ENCODE data around the gene MACROD1. TPM values are rescaled to one million over a fixed set of nuclear protein-coding genes. Genes with fewer than 3 reads are reported as not detected.
A peak's percentile ranks its signal among the peaks of the same experiment; 100 is the strongest.

MACROD1 gene
- total and polyA plus RNA-seq, 9 of the 15 experiments (the other 6 are each of a cell fraction or from before 2014, with no cell fraction given): 1.1 to 60.0 (median 26.4) TPM

DNA sequence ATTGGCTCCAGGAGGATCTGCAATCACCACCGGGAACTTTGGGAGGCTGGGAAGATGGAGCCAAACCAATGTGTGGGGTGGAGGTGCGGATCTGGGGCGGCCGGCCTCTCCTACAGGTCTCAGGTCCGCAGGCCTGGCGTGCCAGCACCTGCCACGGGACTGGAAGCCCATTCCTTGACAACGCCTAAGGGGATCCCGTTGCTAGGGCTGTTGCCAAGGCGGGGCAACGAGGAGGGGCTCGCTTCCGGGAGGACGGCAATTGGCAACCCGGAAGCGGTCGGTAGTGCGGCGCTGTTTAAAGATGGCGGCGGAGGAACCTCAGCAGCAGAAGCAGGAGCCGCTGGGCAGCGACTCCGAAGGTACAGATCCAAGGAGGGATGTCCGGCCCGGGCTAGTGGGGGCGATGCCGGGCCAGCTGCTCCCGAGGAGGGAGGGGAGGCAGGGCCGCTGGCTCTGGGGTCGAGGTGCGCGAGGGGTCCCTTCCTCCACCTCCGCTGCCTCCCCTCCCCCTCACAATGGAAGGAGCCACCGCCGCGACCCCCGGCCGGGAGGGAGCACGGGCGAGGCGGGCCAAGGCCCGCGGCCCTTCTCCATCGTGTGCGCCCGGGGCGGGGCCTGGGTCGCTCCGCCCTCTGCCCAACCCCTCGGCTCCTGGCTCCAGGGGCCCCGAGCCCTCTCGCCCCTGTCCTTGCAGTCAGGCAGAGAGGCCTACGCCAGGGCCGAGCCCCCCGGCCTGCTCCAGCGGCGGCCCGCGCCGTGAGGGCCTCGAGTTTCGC is 179.6 kb downstream of the MACROD1 start, which contains the start of gene OTUB1 (continued):
- TF ChIP-seq NFIX (CRISPR knock-in tag; IDR thresholded peaks at IDR 0.05; ENCODE audit: low read depth): no peak
- no peak for TF ChIP-seq CBFB (CRISPR knock-in tag; IDR thresholded peaks at IDR 0.05)
- no peak for TF ChIP-seq GTF2A2 (tag; IDR thresholded peaks at IDR 0.05)
- TF ChIP-seq ZFP36 (IDR thresholded peaks at IDR 0.05; ENCODE audit: low read depth, low read length, partially characterized antibody): no peak
- TF ChIP-seq MCM2 (IDR thresholded peaks at IDR 0.05; ENCODE audit: low read depth): no peak
- TF ChIP-seq, protein P1, sequence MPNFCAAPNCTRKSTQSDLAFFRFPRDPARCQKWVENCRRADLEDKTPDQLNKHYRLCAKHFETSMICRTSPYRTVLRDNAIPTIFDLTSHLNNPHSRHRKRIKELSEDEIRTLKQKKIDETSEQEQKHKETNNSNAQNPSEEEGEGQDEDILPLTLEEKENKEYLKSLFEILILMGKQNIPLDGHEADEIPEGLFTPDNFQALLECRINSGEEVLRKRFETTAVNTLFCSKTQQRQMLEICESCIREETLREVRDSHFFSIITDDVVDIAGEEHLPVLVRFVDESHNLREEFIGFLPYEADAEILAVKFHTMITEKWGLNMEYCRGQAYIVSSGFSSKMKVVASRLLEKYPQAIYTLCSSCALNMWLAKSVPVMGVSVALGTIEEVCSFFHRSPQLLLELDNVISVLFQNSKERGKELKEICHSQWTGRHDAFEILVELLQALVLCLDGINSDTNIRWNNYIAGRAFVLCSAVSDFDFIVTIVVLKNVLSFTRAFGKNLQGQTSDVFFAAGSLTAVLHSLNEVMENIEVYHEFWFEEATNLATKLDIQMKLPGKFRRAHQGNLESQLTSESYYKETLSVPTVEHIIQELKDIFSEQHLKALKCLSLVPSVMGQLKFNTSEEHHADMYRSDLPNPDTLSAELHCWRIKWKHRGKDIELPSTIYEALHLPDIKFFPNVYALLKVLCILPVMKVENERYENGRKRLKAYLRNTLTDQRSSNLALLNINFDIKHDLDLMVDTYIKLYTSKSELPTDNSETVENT (CRISPR knock-in tag; IDR thresholded peaks at IDR 0.05): no peak; the same call in 1 of the 2 replicates
- TF ChIP-seq HSF4 (CRISPR knock-in tag; IDR thresholded peaks at IDR 0.05; ENCODE audit: borderline replicate concordance): no peak
- no peak for TF ChIP-seq ZNF140 (CRISPR knock-in tag; IDR thresholded peaks at IDR 0.05)
- no peak for TF ChIP-seq ZC3H4 (CRISPR knock-in tag; IDR thresholded peaks at IDR 0.05; ENCODE audit: borderline replicate concordance)
- no peak for TF ChIP-seq LARP7 (IDR thresholded peaks at IDR 0.05)
- peak; percentile 49; the same call in 1 of the 2 replicates for TF ChIP-seq MTA3 (IDR thresholded peaks at IDR 0.05; ENCODE audit: borderline replicate concordance)
- TF ChIP-seq, protein P2, sequence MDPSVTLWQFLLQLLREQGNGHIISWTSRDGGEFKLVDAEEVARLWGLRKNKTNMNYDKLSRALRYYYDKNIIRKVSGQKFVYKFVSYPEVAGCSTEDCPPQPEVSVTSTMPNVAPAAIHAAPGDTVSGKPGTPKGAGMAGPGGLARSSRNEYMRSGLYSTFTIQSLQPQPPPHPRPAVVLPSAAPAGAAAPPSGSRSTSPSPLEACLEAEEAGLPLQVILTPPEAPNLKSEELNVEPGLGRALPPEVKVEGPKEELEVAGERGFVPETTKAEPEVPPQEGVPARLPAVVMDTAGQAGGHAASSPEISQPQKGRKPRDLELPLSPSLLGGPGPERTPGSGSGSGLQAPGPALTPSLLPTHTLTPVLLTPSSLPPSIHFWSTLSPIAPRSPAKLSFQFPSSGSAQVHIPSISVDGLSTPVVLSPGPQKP (CRISPR knock-in tag; IDR thresholded peaks at IDR 0.05): no peak; the same call in 1 of the 2 replicates
- TF ChIP-seq, protein P3, sequence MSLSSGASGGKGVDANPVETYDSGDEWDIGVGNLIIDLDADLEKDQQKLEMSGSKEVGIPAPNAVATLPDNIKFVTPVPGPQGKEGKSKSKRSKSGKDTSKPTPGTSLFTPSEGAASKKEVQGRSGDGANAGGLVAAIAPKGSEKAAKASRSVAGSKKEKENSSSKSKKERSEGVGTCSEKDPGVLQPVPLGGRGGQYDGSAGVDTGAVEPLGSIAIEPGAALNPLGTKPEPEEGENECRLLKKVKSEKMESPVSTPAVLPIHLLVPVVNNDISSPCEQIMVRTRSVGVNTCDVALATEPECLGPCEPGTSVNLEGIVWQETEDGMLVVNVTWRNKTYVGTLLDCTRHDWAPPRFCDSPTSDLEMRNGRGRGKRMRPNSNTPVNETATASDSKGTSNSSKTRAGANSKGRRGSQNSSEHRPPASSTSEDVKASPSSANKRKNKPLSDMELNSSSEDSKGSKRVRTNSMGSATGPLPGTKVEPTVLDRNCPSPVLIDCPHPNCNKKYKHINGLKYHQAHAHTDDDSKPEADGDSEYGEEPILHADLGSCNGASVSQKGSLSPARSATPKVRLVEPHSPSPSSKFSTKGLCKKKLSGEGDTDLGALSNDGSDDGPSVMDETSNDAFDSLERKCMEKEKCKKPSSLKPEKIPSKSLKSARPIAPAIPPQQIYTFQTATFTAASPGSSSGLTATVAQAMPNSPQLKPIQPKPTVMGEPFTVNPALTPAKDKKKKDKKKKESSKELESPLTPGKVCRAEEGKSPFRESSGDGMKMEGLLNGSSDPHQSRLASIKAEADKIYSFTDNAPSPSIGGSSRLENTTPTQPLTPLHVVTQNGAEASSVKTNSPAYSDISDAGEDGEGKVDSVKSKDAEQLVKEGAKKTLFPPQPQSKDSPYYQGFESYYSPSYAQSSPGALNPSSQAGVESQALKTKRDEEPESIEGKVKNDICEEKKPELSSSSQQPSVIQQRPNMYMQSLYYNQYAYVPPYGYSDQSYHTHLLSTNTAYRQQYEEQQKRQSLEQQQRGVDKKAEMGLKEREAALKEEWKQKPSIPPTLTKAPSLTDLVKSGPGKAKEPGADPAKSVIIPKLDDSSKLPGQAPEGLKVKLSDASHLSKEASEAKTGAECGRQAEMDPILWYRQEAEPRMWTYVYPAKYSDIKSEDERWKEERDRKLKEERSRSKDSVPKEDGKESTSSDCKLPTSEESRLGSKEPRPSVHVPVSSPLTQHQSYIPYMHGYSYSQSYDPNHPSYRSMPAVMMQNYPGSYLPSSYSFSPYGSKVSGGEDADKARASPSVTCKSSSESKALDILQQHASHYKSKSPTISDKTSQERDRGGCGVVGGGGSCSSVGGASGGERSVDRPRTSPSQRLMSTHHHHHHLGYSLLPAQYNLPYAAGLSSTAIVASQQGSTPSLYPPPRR (CRISPR knock-in tag; IDR thresholded peaks at IDR 0.05; ENCODE audit: borderline replicate concordance): no peak
- no peak for TF ChIP-seq SIX5 (IDR thresholded peaks at IDR 0.05; ENCODE audit: borderline replicate concordance in 1 of 2, insufficient read depth in 1 of 2, low read depth in 1 of 2, low read length in 2 of 2)
- no peak for TF ChIP-seq ZNF24 (IDR thresholded peaks at IDR 0.05)
